Measurements from ENCODE around the gene STOX2. TPM values are rescaled to one million over a fixed set of nuclear protein-coding genes. Genes with fewer than 3 reads are reported as not detected.

The STOX2 gene
- polyA plus RNA-seq, 1 donor from 2014 or later = 26.1 TPM

DNA sequence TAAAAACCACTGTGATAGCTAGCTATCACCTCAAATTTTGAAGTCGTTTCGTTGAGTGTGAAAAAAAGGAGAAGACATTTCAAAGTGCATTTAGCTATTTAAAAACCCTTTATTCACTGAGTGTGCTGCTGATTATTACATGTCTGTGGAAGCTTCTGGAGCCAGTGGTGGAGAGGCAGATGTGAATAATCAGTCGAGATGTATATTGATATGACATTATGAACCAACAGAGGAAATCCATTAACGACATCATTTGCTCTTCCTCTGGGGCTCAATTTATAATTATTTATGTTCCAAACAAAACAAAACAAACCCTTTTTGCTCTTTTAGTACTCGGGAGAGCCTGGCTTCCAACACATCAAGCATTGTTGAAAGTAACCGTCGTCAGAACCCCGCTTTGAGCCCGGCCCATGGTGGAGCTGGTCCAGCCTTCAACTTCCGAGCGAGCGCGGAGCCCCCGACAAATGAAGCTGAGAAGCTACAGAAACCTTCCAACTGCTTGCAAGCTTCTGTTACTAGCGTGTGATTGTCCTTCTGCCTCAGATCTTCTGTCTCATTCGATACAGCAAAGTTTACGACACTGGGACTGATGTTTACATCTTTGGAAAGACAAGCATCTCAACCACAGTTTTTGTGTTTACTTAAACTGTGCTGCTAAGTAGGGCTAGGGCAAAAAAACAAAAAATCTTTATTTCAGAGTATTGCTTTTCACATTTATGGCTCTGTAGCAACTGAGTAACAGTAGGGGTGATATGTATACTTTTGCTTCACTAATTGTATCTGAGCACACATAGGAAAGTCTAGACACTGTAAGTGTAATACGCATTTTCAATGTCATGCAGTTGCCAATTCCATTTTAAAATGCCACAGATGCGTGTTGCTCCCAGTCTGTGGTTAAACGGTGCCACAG lies 111.9 kb downstream of the STOX2 start:
- Histone ChIP-seq H3K4me2 (ENCODE audit: low read length) (no peak overlapping the region), H3K9ac (ENCODE audit: low read length) (no peak overlapping the region), H2AFZ (ENCODE audit: low read depth, low read length) (no peak overlapping the region)

DNA sequence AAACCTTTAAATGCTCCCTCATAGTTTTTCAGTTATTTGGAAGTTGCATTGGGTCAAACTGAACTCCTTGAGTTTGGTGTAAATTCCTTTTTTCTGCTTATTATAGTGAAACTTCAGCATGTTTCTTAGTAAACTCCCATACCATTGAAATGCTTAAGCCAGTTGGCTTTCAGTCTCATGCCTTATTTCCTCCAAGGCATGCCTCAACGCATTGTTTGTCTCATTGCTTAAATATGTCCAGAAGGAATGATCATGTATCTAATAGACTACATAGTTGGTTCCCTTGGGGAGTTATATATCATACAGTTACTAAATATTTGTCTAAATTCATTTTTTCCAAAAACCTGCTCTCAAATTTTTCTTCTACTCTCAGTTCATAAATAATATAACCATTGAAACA lies 114.0 kb downstream of the STOX2 start:
- Histone ChIP-seq H3K79me2 (replicated peaks; ENCODE audit: insufficient read depth, low read length) (no peaks in the 10 kb centered on the region), H4K20me1 (ENCODE audit: insufficient read depth) (no peaks in the 10 kb centered on the region), H3F3A (ENCODE audit: insufficient read depth, low read length, poor library complexity, severe bottlenecking) (no peaks in the 10 kb centered on the region), H3K27me3 (ENCODE audit: insufficient read depth, low read depth, low read length) (no peaks in the 10 kb centered on the region), H3K36me3 (ENCODE audit: insufficient read depth, low read length) (peaks cover 8% of the 10 kb centered on the region), H3K9me2 (ENCODE audit: insufficient read depth, low read length) (no peaks in the 10 kb centered on the region), H3K9ac (ENCODE audit: low read length) (no peak overlapping the region), H3K4me2 (ENCODE audit: low read length) (no peak overlapping the region), H3K9me3 (ENCODE audit: low read length) (no peaks in the 10 kb centered on the region), H3K27ac (ENCODE audit: low read length) (no peak overlapping the region), H3K4me3 (ENCODE audit: low read length) (no peak overlapping the region), H2AFZ (ENCODE audit: low read depth, low read length) (no peak overlapping the region)
- no peak for TF ChIP-seq CTCF (IDR thresholded peaks at IDR 0.05; ENCODE audit: poor library complexity, severe bottlenecking)
- no peak for TF ChIP-seq MXI1 (conservative IDR thresholded peaks at IDR 0.05; ENCODE audit: poor library complexity, severe bottlenecking)
- TF ChIP-seq EZH2 (IDR thresholded peaks at IDR 0.05; ENCODE audit: borderline replicate concordance, insufficient read depth, low read length, poor library complexity, severe bottlenecking) = no peak
- no peak for TF ChIP-seq POLR2AphosphoS5 (IDR thresholded peaks at IDR 0.05)

More for the DNA sequence above, 111.9 kb downstream of the STOX2 start:
- H3K79me2 ChIP-seq (replicated peaks; ENCODE audit: insufficient read depth, low read length) = no peaks in the 10 kb centered on the region
- no peak overlapping the region for H3K4me3 ChIP-seq (ENCODE audit: low read length)
- H3K9me3 ChIP-seq (ENCODE audit: low read length) = no peaks in the 10 kb centered on the region
- no peaks in the 10 kb centered on the region for H4K20me1 ChIP-seq (ENCODE audit: insufficient read depth)
- H3K9me2 ChIP-seq (ENCODE audit: insufficient read depth, low read length) = no peaks in the 10 kb centered on the region
- TF ChIP-seq TAF1 (IDR thresholded peaks at IDR 0.05; ENCODE audit: low read depth) = no peak
- no peak for TF ChIP-seq POLR2AphosphoS5 (IDR thresholded peaks at IDR 0.05)
- TF ChIP-seq CTCF (IDR thresholded peaks at IDR 0.05; ENCODE audit: poor library complexity, severe bottlenecking) = no peak
- no peak for TF ChIP-seq RAD21 (conservative IDR thresholded peaks at IDR 0.05)
- no peak for TF ChIP-seq SMC3 (conservative IDR thresholded peaks at IDR 0.05; ENCODE audit: poor library complexity)
- TF ChIP-seq MXI1 (conservative IDR thresholded peaks at IDR 0.05; ENCODE audit: poor library complexity, severe bottlenecking) = no peak
- H3F3A ChIP-seq (ENCODE audit: insufficient read depth, low read length, poor library complexity, severe bottlenecking) = no peaks in the 10 kb centered on the region
- H3K27ac ChIP-seq (ENCODE audit: low read length) = no peak overlapping the region
- no peaks in the 10 kb centered on the region for H3K27me3 ChIP-seq (ENCODE audit: insufficient read depth, low read depth, low read length)
- H3K36me3 ChIP-seq (ENCODE audit: insufficient read depth, low read length) = peaks cover 8% of the 10 kb centered on the region

All from neural cell (in vitro differentiated cells).